SK-N-SH (cell line): Measurements from ENCODE around the gene KRT25.

Experiments used
- MXI1 ChIP-seq: IDR thresholded peaks from 2 replicates; pipeline ENCODE4 v1.6.1; 2012; ENCODE audit warnings: mild to moderate bottlenecking, low read depth, low read length, improper control_type of control experiment
- TF ChIP-seq, protein P1 (sequence below): fragments of 200-600 bp; sonication (generic); IDR thresholded peaks from 2 replicates; pipeline ENCODE4 v1.6.1; 2017; ENCODE audit warnings: antibody characterized with exemption, mild to moderate bottlenecking, moderate library complexity

DNA sequence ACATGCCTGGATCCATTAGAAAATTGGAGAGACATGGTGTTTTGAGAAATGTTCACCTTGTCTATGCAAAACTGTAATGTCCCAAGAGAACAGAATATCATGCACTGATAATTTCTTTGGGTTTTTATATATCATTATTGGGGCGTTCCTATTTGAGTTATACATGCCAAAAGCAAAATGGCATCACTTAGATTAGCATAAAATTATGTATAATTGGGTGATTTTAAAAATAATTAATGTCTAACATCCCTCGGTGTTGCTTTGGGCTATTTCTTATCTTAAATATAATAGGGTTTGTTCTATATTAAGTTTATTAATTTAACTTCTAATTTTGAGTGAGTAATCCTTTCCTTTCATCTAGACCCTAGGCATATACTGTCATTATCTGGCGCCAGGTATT, 44.7 kb upstream of the KRT25 start, which contains the start of gene KRT28:
- no peak for TF ChIP-seq MXI1
- TF ChIP-seq, protein P1, sequence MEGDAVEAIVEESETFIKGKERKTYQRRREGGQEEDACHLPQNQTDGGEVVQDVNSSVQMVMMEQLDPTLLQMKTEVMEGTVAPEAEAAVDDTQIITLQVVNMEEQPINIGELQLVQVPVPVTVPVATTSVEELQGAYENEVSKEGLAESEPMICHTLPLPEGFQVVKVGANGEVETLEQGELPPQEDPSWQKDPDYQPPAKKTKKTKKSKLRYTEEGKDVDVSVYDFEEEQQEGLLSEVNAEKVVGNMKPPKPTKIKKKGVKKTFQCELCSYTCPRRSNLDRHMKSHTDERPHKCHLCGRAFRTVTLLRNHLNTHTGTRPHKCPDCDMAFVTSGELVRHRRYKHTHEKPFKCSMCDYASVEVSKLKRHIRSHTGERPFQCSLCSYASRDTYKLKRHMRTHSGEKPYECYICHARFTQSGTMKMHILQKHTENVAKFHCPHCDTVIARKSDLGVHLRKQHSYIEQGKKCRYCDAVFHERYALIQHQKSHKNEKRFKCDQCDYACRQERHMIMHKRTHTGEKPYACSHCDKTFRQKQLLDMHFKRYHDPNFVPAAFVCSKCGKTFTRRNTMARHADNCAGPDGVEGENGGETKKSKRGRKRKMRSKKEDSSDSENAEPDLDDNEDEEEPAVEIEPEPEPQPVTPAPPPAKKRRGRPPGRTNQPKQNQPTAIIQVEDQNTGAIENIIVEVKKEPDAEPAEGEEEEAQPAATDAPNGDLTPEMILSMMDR = no peak
